GM19240 (cell line): Measurements from ENCODE around the gene ARSK.

ENCODE experiments used
- DNase-seq: peaks from one replicate; pipeline ENCODE4 v3.0.0; 2011; ENCODE audit warnings: low spot score; ENCODE audit not compliant: insufficient read length

The ARSK gene, protein sequence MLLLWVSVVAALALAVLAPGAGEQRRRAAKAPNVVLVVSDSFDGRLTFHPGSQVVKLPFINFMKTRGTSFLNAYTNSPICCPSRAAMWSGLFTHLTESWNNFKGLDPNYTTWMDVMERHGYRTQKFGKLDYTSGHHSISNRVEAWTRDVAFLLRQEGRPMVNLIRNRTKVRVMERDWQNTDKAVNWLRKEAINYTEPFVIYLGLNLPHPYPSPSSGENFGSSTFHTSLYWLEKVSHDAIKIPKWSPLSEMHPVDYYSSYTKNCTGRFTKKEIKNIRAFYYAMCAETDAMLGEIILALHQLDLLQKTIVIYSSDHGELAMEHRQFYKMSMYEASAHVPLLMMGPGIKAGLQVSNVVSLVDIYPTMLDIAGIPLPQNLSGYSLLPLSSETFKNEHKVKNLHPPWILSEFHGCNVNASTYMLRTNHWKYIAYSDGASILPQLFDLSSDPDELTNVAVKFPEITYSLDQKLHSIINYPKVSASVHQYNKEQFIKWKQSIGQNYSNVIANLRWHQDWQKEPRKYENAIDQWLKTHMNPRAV

DNA sequence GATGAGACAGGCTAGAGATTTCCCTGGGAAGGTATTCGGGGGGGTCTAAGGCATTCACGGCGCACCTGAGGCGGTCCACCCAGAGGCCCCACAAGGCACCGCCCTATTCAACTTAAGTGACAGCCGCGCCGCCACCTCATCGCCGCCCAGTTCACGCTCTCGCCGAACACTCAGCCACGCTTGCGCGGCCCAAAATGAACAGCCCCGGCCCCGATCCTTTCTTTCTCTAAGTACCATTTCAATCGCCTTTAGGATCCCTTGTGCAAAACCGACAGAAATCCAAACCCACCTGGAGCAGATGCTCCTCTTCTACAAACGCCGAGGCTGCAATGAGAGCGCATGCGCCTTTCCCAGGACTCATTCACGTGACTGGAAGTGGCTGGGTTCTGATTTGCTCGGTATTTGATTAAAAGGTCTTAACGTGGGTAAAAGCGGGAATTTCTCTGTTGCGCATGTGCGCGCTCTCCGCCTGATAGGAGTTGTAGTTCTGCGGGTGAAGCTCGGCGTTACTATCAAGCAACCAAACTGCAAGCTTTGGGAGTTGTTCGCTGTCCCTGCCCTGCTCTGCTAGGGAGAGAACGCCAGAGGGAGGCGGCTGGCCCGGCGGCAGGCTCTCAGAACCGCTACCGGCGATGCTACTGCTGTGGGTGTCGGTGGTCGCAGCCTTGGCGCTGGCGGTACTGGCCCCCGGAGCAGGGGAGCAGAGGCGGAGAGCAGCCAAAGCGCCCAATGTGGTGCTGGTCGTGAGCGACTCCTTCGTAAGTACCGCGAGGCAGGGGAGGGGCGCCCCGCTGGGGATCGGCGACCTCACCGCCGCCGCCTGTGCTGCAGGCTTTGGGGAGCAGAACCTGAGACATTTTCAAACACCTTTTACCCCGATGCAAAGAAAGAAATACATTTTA lies at the start of gene ARSK, which contains the start of gene SKIC3:
TSS of gene ARSK (plus strand) at position 455 of the 902 bp plus-strand sequence. CDS start at position 633, 178 bp downstream.
TSS of gene SKIC3 (minus strand) at position 331 of the 902 bp plus-strand sequence. CDS start 7,827 bp downstream, outside the sequence.
- DNase-seq: peak; percentile 41

DNA sequence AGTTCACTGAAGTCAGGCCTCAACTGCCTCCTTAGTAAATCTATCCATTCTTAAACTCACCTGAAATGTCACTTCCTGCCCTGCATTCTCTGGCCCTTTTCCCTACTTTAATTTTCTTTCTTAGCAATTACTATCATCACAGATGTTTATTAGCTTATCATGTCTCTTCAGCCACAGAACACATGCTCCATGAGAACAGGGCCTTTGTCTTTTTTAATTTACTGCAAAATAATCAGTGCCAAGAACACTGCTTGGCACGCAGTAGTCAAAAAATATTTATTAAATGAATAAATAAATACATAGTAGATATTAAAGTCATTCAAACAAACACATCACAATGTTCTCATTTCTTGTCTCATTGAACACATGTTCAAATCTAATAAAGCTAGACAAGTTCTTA lies 46.4 kb upstream of the ARSK start:
- DNase-seq: no peak

DNA sequence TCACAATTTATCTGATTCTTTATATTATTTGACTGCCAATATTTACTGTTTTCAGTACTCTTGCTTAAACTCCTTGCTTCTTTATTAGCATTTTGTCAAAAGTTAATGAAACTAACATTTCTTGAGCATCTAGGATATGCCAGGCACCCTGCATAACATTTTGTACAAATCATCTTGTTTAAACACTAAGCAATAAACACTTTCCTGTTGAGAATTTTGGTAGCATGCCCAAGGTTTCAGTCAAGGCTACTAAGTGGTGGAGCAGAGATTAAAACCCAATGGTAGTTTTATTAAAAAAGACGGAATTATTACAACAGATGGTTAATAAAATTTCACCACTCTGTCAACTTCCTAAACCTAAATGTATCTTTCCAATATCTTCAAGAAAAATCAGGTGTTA lies 43.3 kb upstream of the ARSK start:
- DNase-seq: no peak

DNA sequence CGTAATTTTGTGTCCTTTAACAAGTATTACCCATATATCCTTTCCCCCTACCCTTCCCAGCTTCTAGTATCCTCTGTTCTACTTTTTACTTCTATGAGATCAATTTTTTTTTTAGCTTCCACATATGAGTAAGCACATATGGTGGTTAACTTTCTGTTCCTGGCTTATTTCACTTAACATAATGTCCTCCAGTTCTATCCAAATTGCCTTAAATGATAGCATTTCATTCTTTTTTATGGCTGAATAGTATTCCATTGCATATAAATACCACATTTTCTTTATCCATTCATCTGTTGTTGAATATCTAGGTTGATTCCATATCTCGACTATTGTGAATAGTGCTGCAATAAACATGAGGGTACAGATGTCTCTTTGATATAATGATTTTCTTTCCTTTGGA lies 36.5 kb upstream of the ARSK start:
- DNase-seq: no peak

DNA sequence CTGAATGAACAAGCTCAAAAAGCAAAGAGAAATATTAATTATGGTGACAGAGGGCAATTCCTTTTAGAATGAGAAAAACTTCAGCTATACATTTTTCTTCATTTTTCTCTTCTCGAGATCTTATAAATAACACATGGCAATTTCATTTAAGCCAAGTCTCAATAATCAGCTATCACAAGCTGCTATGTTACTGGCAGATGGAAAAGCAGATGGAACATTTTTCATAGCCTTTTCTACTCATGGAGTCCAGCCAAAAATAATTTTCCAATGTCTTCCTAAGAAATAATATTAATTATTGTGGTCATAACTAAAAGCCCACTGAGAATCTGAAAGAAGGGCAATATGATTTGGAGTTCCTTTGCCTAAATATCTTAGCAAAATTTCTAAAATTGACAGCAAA lies 35.8 kb upstream of the ARSK start:
- DNase-seq: no peak

DNA sequence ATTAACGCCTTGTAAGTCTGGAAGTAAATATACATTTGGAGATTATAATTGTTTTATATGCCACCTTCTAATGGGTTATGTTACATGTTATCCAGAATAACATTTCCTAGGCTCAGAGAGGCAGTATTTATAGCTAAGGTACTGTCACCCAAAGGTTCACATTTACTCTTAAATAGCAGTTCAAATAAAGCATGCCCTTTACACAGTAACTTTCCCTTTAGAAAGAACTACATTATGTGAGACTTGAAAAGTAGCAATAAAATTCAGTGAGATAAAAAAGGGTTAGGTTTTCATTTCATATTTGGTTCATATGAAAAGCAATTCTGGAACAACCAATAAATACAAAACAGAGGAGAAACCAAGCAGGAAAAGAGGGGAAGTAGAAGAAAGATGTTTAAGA lies 35.2 kb upstream of the ARSK start:
- no peak for DNase-seq

DNA sequence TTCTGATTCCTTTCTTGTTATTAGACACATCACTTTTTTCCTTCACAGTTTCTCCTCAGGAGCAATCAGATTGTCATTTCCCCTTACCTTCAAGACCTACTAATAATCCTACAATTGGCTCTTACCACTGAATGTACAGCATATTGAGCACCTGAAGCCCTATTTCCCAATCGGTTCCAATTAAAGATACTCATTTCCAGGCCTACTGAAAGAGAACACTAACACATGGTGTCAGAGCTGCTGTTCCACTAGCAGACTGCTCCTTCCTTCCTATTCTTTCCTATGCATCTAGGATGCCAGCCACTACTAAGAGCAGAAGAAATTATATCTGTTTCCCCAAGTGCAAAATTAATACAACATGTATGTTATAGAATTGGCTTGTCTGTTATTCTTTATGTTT lies 34.7 kb upstream of the ARSK start:
- no peak for DNase-seq

DNA sequence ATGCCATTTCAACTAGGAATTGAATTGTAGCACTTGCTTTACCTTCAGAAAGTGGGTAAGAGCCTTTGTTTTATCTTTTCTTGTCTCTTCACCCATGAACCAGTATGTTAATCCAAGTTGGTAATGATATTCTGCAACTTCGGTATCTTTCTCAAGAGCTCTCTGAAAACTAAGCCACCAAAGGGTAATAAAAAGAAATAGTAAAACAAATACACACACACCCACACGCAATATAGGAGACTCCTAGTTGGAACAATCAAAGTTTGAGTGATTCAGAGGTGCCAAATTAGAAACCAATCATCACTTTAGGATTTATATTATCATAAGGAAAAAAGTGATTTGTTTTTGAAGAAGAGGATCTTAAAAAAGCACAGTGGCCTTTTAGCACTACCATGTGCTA lies 30.5 kb upstream of the ARSK start:
- no peak for DNase-seq

DNA sequence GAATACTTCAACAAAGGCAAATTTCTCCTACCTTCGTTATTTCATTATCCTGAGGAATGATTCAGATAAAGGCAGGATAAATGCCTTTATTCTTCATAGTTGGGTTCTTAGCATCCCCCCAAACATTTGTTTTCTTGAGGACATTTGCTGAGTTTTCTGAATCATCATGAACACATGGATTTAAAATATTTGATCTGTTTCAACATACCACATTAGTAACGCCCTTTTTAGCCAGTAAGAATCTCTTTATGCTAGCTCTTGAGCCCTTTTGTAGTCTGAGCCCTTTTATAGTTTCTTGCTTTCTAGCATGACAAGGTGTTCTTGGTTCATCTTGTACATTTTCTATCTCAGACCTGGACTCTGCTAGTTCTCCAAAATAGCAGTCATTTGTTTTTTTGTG lies 28.0 kb upstream of the ARSK start:
- DNase-seq: no peak

DNA sequence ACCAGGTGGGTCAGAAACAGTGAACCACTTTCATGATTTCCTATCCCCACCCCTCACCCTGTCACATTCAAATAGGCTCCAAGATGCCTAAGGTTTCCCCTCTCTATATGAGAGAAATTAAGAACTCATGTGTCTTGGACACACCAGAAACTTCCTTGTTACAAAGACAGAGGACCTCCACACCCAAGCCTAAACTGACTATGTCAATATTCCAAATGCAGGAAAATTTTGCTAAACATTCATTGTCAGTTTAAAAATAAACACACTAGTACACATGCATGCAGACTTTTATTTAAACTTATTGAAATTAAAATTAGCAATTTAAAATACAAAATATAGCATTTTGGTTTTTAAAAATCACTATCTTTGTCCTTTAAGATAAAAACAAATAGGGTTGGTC lies 26.3 kb upstream of the ARSK start:
- DNase-seq: no peak

DNA sequence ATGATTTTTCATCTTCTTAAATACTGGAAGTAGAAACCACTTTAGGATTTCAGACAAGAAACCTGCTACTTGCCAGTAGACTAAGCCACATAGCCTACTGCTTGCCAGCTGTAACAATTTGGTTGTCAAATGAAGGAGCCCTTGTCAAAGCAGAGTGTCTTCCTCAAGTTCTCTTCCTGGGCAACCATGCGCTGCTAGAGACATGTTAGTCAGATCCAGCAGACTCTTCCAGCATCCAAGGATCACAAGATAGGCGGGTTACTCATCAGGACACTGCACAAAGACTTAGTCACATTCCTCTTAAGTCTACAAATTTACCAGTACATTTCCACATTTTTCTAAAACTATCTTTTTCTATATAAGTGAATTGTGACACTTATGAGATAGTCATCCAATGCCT lies 24.5 kb upstream of the ARSK start:
- DNase-seq: no peak

DNA sequence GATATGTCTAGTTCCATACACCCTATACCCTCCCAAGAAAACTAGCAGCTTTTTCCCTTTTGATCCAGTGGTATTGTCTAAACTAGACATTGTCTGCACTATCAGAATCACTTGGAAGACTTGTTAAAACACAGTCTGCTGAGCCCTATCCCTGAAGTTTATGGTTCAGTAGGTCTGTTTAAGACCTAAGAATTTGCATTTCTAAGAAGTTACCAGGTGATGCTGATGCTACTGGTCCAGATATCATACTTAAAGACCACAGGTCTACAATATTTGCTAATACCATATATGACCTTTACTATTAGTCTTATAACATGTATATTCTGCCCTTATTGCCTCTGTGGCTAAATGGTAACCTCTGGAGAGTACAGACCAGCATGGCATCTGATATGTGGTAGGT lies 23.4 kb upstream of the ARSK start:
- no peak for DNase-seq

DNA sequence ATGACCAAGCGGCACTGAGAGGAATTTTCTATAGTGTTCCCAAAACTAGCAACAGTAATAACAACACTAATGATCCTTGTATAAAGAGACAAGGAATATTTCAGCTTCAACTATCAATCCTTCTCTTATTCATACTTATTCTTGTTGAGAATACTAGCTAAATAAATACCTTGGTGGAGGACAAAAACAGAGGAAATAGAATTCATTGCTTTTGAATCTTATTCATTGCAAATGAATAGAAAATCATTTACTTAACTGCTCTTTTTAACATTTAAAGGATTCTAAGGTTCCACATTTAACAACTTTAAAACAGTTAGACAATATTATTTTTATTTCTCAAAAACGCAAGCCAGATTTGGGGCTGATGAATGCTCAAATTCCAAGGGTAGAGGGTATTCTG lies 22.5 kb upstream of the ARSK start:
- DNase-seq: no peak

DNA sequence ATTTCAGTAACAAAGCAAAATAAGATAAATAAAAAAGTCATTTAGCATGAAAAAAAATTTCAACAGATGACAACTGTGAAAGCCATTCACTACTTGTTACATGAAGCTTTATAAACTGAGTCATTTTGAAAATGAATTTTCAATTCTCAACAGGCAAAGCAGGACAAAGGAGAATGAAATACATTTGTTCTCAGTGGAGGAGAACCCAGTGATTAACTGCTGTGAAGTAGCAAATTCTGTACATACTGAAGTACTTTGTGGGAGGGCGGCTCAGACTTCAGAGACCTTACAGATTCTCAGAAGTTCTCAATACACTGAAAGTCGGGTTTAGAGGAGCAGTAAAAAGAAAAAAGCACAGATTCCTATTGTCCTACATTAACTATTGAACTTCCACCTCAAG lies 21.8 kb upstream of the ARSK start:
- no peak for DNase-seq

DNA sequence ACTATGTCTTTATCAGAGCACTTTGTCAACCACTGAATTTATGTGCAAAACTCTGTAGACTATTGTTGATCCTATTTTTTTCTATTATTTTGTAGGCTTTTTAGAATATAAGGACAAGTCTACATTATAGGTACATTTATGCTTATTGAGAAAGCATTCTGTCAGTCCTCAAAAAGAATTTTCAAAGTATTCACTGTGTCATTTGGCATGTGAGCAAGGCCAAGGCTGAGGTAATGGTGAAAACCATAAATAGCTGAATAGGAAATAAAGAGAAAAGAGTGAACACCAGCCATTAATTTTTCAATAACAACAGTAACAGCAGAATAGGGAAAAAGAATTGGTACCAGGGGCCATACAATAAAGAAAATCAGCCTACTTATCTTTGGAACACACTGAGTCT lies 21.1 kb upstream of the ARSK start:
- DNase-seq: no peak

DNA sequence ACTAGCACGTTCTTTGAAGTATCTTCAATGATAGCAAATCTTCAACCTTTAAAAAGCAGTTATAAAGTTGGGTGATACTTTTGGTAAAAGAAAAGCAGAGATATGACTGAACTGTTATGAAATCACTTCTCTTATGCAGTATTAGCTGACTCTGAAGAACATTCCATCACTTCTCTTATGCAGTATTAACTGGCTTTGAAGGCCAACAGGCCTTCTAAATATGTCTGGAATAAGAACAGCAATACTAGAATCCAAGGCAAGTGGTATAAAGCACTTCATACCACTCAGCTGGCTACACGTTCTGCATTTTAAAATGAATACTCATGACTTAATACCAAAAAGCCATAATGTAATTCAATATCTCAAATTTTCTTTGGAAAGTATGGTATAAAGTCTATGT lies 17.4 kb upstream of the ARSK start:
- no peak for DNase-seq

DNA sequence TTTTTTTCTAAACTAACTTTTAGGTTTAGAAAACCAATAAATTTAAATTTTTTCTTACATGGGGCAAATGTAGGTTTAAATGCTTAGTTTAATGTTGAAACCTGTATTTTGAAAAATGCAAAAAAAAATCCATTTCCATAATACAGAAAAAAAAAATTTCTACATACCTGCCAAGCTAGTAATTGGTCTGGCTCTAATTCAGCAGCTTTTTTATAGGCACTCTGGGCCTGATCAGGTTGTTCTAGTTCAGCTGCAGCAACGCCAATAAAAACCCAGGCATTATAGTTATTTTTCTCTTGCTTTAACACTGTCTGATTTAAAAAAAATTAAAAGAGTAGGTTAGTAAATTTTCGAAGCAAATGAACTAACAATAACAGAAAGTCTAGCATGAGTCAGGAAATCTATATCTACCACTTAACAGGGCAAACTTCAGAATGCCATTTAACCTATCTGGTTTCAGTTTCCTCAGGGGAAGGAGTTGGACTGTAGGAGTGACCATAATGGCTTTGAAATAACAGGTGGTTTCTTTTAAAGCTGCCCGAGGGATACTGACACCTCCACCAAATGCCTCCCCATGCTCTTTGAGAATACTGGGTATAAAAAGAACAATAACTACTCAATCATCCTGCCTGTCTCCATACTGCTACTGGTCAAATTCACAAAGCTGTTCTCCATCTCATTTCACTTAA lies 11.7 kb upstream of the ARSK start:
- DNase-seq: no peak

DNA sequence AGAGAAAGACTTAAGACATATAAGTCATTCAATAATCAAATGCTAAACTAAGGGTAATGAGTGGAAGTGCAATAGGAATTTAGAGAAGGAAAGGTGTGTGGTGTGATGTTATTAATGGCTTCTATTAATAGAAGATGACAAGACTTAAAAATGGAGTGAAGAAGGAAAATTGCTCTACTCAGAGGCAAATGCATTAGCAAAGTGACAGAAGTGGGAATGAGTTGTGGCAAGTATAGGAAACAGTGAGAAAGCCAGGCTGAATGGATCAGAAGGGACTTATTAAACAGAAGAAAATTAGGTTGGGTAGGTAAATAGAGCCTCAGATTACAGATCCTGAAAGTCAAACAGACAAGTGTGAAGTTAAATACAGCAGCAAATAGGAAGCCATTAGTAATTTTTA lies 5.9 kb upstream of the ARSK start:
- no peak for DNase-seq

DNA sequence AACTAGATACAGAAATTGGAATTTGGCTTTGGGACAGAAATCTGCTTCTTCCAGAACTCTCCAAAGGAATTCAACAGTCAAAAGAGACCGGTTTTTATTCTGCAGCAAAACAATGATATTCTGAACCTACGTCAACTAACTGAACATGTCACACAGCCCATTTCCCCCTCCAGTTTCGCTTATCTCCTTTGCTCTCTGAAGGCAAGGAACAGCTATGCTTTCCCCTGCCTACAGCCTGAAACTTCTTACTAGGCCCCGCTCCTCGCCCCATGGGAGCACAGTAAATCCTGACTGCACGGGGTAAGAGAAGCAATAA lies 612 bp upstream of the ARSK start:
- no peak for DNase-seq

DNA sequence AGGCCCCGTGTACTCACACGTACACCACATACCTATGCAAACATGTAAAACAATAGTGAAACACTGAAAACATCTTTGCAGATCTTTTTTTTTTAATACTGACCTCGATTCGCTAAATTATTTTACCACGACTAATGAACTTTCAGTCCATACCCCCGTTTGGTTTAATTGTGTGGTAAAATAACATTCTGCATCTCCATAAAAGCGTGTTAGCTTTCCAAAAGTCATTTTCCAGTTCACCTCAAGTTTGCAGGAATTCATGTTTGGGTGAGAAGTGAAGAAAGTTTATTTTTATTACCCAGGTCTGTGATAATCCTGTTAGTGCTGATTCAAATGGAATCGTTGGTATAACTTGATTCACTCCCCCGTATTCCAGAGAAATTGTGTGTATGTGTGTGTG lies 652 bp downstream of the ARSK start:
- DNase-seq: no peak

DNA sequence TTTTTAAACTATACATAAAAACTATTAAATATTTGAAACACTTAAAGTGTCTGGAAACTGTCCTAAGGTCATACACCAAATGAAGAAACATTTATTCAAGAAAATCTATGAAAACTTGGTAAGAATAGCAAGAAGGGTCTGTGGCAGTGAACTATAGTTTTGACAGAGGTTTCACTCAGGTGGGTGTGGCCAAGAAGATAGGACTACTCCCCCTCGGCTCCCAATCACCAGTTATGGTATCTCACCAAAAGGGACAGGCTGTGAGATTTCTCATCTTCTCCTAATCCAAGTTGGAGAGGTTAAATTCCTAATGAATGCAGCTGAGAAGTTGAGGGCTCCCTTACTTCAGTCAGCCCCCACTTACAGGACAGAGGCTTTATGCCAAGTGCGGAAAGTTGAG lies 2.9 kb downstream of the ARSK start:
- DNase-seq: no peak

DNA sequence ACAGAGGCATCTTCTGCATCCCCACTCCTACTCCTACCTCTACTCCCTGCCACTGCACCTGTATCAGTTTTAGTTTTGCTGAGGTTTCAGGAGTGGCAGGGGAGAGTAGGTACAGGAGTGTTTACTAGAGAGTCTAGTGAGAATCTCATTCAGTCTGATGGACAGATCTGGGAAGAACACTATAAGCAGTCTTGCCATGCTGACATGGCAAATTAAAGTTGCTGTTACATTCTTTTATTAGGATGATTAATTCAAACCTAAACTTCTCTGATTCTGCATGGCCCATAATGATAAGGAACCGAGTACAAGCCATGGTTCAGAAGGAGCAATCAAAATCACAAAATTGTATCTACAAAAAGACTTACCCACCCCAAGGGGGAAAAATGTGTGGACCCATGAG lies 7.4 kb downstream of the ARSK start:
- no peak for DNase-seq
